ENCODE measurements around the gene HGS. TPM values are rescaled to one million over a fixed set of nuclear protein-coding genes. Genes with fewer than 3 reads are reported as not detected.
A peak's percentile ranks its signal among the peaks of the same experiment; 100 is the strongest.

The HGS gene
- total and polyA plus RNA-seq, 2 of the 13 experiments (the other 11 are each of a cell fraction or from before 2014, with no cell fraction given) = 73.3 to 78.1 TPM

- no peak for TF ChIP-seq ZNF574 (CRISPR knock-in tag; IDR thresholded peaks at IDR 0.05)
- no peak for TF ChIP-seq SALL1 (CRISPR knock-in tag; IDR thresholded peaks at IDR 0.05)
- TF ChIP-seq CHD4 (IDR thresholded peaks at IDR 0.05; ENCODE audit: borderline replicate concordance, low read length) = no peak
- TF ChIP-seq ZNF646 (CRISPR knock-in tag; IDR thresholded peaks at IDR 0.05) = peak; percentile 74
- TF ChIP-seq HNRNPK (IDR thresholded peaks at IDR 0.05; ENCODE audit: low read depth, low read length, poor library complexity, severe bottlenecking) = peak; percentile 72
- no peak for TF ChIP-seq ZSCAN9 (CRISPR knock-in tag; IDR thresholded peaks at IDR 0.05; ENCODE audit: borderline replicate concordance)
- TF ChIP-seq ELF4 (CRISPR knock-in tag; IDR thresholded peaks at IDR 0.05; ENCODE audit: borderline replicate concordance) = no peak
- TF ChIP-seq ZNF740 (CRISPR knock-in tag; IDR thresholded peaks at IDR 0.05) = 0 out of 2 replicates have a peak, but pooled peaks have one; percentile 30
- no peak for TF ChIP-seq CCDC6 (CRISPR knock-in tag; IDR thresholded peaks at IDR 0.05)
- TF ChIP-seq PBX3 (CRISPR knock-in tag; IDR thresholded peaks at IDR 0.05; ENCODE audit: borderline replicate concordance) = no peak
- TF ChIP-seq FOXP1 (IDR thresholded peaks at IDR 0.05) = no peak
- TF ChIP-seq FOXP1 (CRISPR knock-in tag; IDR thresholded peaks at IDR 0.05) = no peak
- peak; percentile 72; the same call in 1 of the 2 replicates for TF ChIP-seq MTF2 (CRISPR knock-in tag; IDR thresholded peaks at IDR 0.05; ENCODE audit: borderline replicate concordance)
- no peak for TF ChIP-seq KAT7 (CRISPR knock-in tag; IDR thresholded peaks at IDR 0.05; ENCODE audit: borderline replicate concordance)
Measured at GRCh38 chr17:81740395-81740961, 56.7 kb downstream of the HGS start (continued).
